ENCODE data around the gene RGS2. TPM values are rescaled to one million over a fixed set of nuclear protein-coding genes. Genes with fewer than 3 reads are reported as not detected.

The RGS2 gene
- total RNA-seq, 1 donor from 2014 or later = 49.0 TPM

DNA sequence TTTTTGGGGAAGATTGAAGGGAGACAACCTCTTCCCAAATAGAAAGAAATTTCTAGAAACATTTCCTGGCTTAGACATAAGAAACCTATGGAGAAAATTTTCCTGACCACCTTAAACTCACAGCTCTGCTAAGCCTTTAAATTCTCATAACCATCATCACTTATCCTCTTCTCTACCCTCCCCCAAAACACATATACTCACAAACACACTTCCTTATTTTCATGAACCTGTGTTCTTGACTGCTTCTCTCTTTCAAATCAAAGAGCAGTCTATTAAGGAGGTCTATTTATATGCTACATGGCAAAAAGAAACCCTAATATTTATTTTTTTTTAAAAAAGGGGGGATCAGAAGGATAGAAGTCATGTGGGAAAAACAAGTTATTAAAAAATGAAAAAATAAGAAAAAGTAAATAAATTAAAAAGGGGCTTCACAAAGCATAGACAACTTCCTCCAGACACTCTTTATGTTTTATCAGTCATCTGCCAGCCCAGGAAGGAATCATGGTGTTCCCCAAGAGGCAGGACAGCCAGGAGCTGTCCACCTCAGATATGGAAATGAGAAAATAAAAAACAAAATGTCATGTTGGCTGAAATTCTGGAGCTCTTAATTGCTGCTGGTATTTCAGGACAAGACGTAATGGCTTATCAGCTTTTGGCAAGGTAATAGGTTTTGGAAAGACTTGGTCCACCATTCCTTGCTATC, 12.8 kb upstream of the RGS2 start:
- DNase-seq (no peak), ATAC-seq (no peak)
- no peak overlapping the region for H3K27ac ChIP-seq
- no peaks in the 10 kb centered on the region for H3K9me3 ChIP-seq
- H3K36me3 ChIP-seq = no peaks in the 10 kb centered on the region
- no peak overlapping the region for H3K4me3 ChIP-seq
- TF ChIP-seq, protein P1, sequence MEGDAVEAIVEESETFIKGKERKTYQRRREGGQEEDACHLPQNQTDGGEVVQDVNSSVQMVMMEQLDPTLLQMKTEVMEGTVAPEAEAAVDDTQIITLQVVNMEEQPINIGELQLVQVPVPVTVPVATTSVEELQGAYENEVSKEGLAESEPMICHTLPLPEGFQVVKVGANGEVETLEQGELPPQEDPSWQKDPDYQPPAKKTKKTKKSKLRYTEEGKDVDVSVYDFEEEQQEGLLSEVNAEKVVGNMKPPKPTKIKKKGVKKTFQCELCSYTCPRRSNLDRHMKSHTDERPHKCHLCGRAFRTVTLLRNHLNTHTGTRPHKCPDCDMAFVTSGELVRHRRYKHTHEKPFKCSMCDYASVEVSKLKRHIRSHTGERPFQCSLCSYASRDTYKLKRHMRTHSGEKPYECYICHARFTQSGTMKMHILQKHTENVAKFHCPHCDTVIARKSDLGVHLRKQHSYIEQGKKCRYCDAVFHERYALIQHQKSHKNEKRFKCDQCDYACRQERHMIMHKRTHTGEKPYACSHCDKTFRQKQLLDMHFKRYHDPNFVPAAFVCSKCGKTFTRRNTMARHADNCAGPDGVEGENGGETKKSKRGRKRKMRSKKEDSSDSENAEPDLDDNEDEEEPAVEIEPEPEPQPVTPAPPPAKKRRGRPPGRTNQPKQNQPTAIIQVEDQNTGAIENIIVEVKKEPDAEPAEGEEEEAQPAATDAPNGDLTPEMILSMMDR (IDR thresholded peaks at IDR 0.05) = no peak
- peaks cover 3% of the 10 kb centered on the region for H3K4me1 ChIP-seq
- intact Hi-C loops (cut with DNase I) = no loop called here
- no peaks in the 10 kb centered on the region for H3K27me3 ChIP-seq

DNA sequence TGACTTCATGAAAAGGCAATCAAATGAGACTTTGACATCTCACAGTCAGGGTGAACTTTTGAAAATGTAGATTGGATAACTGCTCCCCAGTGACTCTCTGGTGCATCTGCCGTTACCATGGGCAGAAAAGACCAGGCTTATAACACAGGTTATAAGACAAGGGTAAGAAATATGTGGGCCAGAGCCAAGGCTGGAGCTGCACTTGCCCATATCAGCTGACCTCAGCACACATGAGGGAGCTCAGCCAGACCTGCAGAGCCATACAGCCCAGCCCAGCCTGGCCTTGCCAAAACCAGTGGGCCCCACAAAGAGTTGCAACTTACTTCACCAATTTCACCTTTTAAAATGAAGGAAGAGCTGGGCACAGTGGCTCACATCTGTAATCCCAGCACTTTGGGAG, 11.7 kb upstream of the RGS2 start:
- no peak for DNase-seq

DNA sequence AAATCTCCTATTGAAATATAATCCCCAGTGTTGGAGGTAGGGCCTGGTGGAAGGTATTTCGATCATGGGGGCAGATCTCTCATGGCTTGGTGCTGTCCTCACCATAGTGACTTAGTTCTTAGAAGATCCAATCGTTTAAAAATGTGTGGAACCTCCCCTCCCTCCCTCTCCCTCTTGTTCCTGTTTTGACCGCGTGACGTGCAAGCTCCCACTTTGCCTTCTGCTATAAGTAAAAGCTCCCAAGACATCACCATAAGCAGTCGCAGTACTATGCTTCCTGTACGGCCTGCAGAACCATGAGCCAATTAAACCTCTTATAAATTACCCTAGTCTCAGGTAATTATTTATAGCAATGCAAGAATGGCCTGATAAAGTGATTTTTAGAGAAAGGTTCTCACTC, 10.9 kb upstream of the RGS2 start:
- Histone ChIP-seq H3K9me3 (no peaks in the 10 kb centered on the region), H3K4me3 (no peak overlapping the region), H3K36me3 (no peaks in the 10 kb centered on the region), H3K4me1 (peaks cover 3% of the 10 kb centered on the region), H3K27me3 (no peaks in the 10 kb centered on the region), H3K27ac (no peak overlapping the region)
- ATAC-seq = peak; percentile 47
- no peak for DNase-seq
- intact Hi-C loops (cut with DNase I) = no loop called here
- TF ChIP-seq, protein P1 (IDR thresholded peaks at IDR 0.05) = no peak

More for the DNA sequence above, 11.7 kb upstream of the RGS2 start:
- Histone ChIP-seq H3K9me3 (no peaks in the 10 kb centered on the region), H3K27ac (no peak overlapping the region), H3K36me3 (no peaks in the 10 kb centered on the region), H3K4me3 (no peak overlapping the region), H3K4me1 (peaks cover 3% of the 10 kb centered on the region), H3K27me3 (no peaks in the 10 kb centered on the region)
- TF ChIP-seq, protein P1 (IDR thresholded peaks at IDR 0.05) = no peak
- ATAC-seq = no peak
- intact Hi-C loops (cut with DNase I) = no loop called here

DNA sequence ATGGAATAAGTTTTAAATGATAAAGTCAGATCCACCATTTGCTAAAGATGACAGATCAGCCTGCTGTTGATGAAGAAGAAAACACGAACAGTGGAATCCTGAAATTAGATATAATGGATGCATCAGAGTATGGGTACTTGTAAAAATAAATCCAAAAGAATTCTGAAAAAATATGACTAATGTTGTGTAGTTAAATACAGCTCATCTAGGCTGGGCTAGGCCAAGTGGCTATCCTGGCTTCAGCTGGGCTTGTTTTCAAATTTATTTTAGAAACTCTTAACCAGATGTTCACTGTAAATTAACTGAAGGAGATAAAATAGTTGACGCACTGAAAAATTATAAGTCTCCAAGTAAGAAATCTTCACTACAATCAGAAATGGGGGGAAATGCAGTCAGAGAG, 7.4 kb upstream of the RGS2 start:
- intact Hi-C loops (cut with DNase I) = no loop called here
- DNase-seq (no peak), ATAC-seq (no peak)
- TF ChIP-seq, protein P1 (IDR thresholded peaks at IDR 0.05) = no peak
- Histone ChIP-seq H3K4me1 (peaks cover 11% of the 10 kb centered on the region), H3K27me3 (no peaks in the 10 kb centered on the region), H3K36me3 (no peaks in the 10 kb centered on the region), H3K9me3 (no peaks in the 10 kb centered on the region), H3K4me3 (no peak overlapping the region), H3K27ac (no peak overlapping the region)

DNA sequence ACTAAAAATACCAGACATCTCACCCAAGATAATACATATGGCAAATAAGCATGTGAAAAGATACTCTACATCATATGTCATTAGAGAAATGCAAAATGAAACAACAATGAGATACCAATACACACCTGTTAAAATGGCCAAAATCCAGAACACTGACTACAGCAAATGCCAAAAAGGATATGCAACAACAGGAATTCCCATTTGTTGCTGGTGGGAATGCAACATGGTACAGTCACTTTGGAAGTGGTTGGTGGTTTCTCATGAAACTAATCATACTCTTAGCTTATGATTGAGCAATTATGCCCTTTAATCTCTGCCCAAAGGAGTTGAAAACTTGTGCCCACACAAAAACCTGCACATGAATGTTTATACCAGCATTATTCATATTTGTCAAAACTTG, 6.4 kb upstream of the RGS2 start:
- no peak overlapping the region for H3K27ac ChIP-seq
- no peaks in the 10 kb centered on the region for H3K36me3 ChIP-seq
- TF ChIP-seq, protein P1 (IDR thresholded peaks at IDR 0.05) = no peak
- intact Hi-C loops (cut with DNase I) = no loop called here
- H3K27me3 ChIP-seq = no peaks in the 10 kb centered on the region
- no peak overlapping the region for H3K4me3 ChIP-seq
- ATAC-seq (no peak), DNase-seq (no peak)
- no peaks in the 10 kb centered on the region for H3K9me3 ChIP-seq
- peaks cover 13% of the 10 kb centered on the region for H3K4me1 ChIP-seq

DNA sequence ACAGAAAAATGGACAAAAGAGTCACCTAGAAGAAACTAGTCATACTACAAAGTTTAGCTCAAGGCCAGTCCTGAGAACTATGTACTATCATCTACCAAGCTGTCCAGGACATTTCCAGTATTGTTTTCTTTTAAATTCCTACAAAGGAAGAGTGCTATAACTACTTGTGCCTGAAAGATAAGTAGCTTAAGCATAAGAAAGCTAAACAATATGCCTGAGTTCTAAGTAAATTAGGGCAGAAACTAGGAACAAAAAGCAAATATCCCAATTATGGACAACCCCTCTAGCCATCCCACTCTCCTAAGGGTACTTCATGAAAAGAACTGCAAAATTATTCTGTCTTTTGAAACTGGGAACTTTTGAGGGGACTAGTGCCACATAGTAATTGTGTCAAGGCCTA, 5.3 kb upstream of the RGS2 start:
- no peak overlapping the region for H3K4me3 ChIP-seq
- intact Hi-C loops (cut with DNase I) = no loop called here
- H3K36me3 ChIP-seq = no peaks in the 10 kb centered on the region
- TF ChIP-seq, protein P1 (IDR thresholded peaks at IDR 0.05) = no peak
- ATAC-seq = no peak
- H3K27ac ChIP-seq = no peak overlapping the region
- DNase-seq = no peak
- H3K4me1 ChIP-seq = peaks cover 16% of the 10 kb centered on the region
- H3K9me3 ChIP-seq = no peaks in the 10 kb centered on the region
- no peaks in the 10 kb centered on the region for H3K27me3 ChIP-seq

Measured in upper lobe of right lung (tissue), 1 donor.